SK-N-SH (cell line): ENCODE measurements around the gene CACNA2D3. TPM values are rescaled to one million over a fixed set of nuclear protein-coding genes. Genes with fewer than 3 reads are reported as not detected.

Source experiments
- CTCF ChIA-PET: fragments of 300-600, 350-600 bp; formaldehyde crosslinking; extraction: SDS; loops from one replicate; lab custom pipeline; 2021; lab: Yijun Ruan, JAX
- POLR2A ChIA-PET: fragments of 350-600 bp; sonication (Branson Sonifier 250); formaldehyde crosslinking; extraction: SDS; loops from one replicate; lab custom pipeline; 2020; ENCODE audit warnings: antibody characterized with exemption, inconsistent platforms; lab: Yijun Ruan, JAX
- DNase-seq: peaks from one replicate; pipeline ENCODE4 v3.0.0; 2012
- H2AFZ ChIP-seq: fragments of 200-600 bp; sonication (generic); 2 replicates; pipeline ENCODE4 v1.8.1; 2016; ENCODE audit warnings: antibody characterized with exemption, mild to moderate bottlenecking, low read depth
- H3F3A ChIP-seq: fragments of 200-600 bp; sonication (generic); replicated peaks from 2 replicates; pipeline ENCODE3; 2016; ENCODE audit warnings: antibody characterized with exemption, mild to moderate bottlenecking; ENCODE audit not compliant: insufficient read depth
- H3K27ac ChIP-seq, 2 experiments: fragments of 200-500 bp in 1 of 2; fragments of 200-600 bp in 1 of 2; sonication (Bioruptor generic) in 1 of 2; sonication (generic), shearing (Covaris generic) in 1 of 2; 2 replicates each; pipeline versions ENCODE4 v1.5.1 to v1.6.1; 2014 to 2016; ENCODE audit warnings: low read depth in 2 of 2, inconsistent platforms in 1 of 2, low read length in 1 of 2, mild to moderate bottlenecking in 1 of 2, mixed read lengths in 1 of 2
- H3K27me3 ChIP-seq: fragments of 200-600 bp; sonication (generic), shearing (Covaris generic); 2 replicates; pipeline ENCODE4 v1.6.1; 2016; ENCODE audit warnings: mixed run types; ENCODE audit not compliant: insufficient read depth
- H3K36me3 ChIP-seq, 2 experiments: fragments of 200-500 bp in 1 of 2; fragments of 200-600 bp in 1 of 2; sonication (Bioruptor generic) in 1 of 2; sonication (generic) in 1 of 2; replicated peaks in 1 of 2; 2 replicates each; pipeline versions ENCODE3 to v1.5.1; 2014 to 2016; ENCODE audit warnings: low read length in 1 of 2, mild to moderate bottlenecking in 1 of 2; ENCODE audit not compliant: insufficient read depth in 2 of 2, control insufficient read depth in 1 of 2
- H3K4me1 ChIP-seq, 2 experiments: fragments of 200-500 bp in 1 of 2; fragments of 200-600 bp in 1 of 2; sonication (Bioruptor generic) in 1 of 2; sonication (generic), shearing (Covaris generic) in 1 of 2; 2 replicates each; pipeline versions ENCODE4 v1.5.1 to v1.6.1; 2014 to 2016; ENCODE audit warnings: low read depth in 1 of 2, low read length in 1 of 2, mixed run types in 1 of 2; ENCODE audit not compliant: insufficient read depth in 2 of 2, control insufficient read depth in 1 of 2
- H3K4me2 ChIP-seq: fragments of 200-600 bp; sonication (generic), shearing (Covaris generic); 2 replicates; pipeline ENCODE4 v1.6.1; 2017; ENCODE audit warnings: mixed run types
- H3K4me3 ChIP-seq, 2 experiments: fragments of 200-500 bp in 1 of 2; fragments of 200-600 bp in 1 of 2; sonication (Bioruptor generic) in 1 of 2; sonication (generic), shearing (Covaris generic) in 1 of 2; 2 replicates each; pipeline versions ENCODE4 v1.5.1 to v1.8.1; 2014 to 2016; ENCODE audit warnings: low read depth in 2 of 2, inconsistent platforms in 1 of 2, low read length in 1 of 2, mild to moderate bottlenecking in 1 of 2, mixed read lengths in 1 of 2, moderate library complexity in 1 of 2
- H3K79me2 ChIP-seq: fragments of 200-600 bp; sonication (generic); 2 replicates; pipeline ENCODE4 v1.8.1; 2017; ENCODE audit warnings: mild to moderate bottlenecking; ENCODE audit not compliant: insufficient read depth
- H3K9ac ChIP-seq: fragments of 200-600 bp; sonication (generic); 2 replicates; pipeline ENCODE4 v1.6.1; 2017; ENCODE audit warnings: mixed run types
- H3K9me2 ChIP-seq: fragments of 200-600 bp; sonication (generic); 2 replicates; pipeline ENCODE4 v1.6.1; 2017; ENCODE audit warnings: mixed run types
- H3K9me3 ChIP-seq: fragments of 200-600 bp; sonication (generic); 2 replicates; pipeline ENCODE4 v1.6.1; 2017; ENCODE audit warnings: mixed run types, mild to moderate bottlenecking, moderate library complexity
- H4K20me1 ChIP-seq: fragments of 200-600 bp; sonication (generic); 2 replicates; pipeline ENCODE4 v1.6.1; 2017; ENCODE audit warnings: mild to moderate bottlenecking, mixed run types; ENCODE audit not compliant: insufficient read depth
- CHD2 ChIP-seq: fragments of 150-350 bp; IDR thresholded peaks from 2 replicates; pipeline ENCODE4 v1.6.1; 2018; ENCODE audit warnings: low read length; ENCODE audit not compliant: partially characterized antibody
- ELF1 ChIP-seq: IDR thresholded peaks from 2 replicates; pipeline ENCODE4 v1.4.0; 2012
- EP300 ChIP-seq, 2 experiments: IDR thresholded peaks; 2 replicates each; pipeline versions ENCODE4 v1.4.0 to v1.6.1; 2012; ENCODE audit warnings: borderline replicate concordance in 1 of 2, low read depth in 1 of 2, low read length in 1 of 2
- FOSL2 ChIP-seq: IDR thresholded peaks from 2 replicates; pipeline ENCODE4 v1.4.0; 2012; ENCODE audit warnings: low read depth, mild to moderate bottlenecking, moderate library complexity, borderline replicate concordance
- FOXJ3 ChIP-seq: sonication (generic); formaldehyde crosslinking; IDR thresholded peaks from 2 replicates; pipeline ENCODE4 v1.5.1; 2020; ENCODE audit warnings: mild to moderate bottlenecking, missing genetic modification reagents
- GABPA ChIP-seq: IDR thresholded peaks from 2 replicates; pipeline ENCODE4 v1.4.0; 2012; ENCODE audit warnings: low read depth, mild to moderate bottlenecking
- IRF3 ChIP-seq: fragments of 150-350 bp; IDR thresholded peaks from 2 replicates; pipeline ENCODE4 v1.6.1; 2016; ENCODE audit warnings: mild to moderate bottlenecking, low read depth, low read length
- JUND ChIP-seq: IDR thresholded peaks from 2 replicates; pipeline ENCODE4 v1.4.0; 2012
- MXI1 ChIP-seq: IDR thresholded peaks from 2 replicates; pipeline ENCODE4 v1.6.1; 2012; ENCODE audit warnings: mild to moderate bottlenecking, low read depth, low read length, improper control_type of control experiment
- NFIC ChIP-seq: IDR thresholded peaks from 2 replicates; pipeline ENCODE4 v1.4.0; 2012; ENCODE audit warnings: borderline replicate concordance
- POLR2AphosphoS5 ChIP-seq: IDR thresholded peaks from 2 replicates; pipeline ENCODE4 v1.6.1; 2012; ENCODE audit warnings: low read depth, low read length
- RAD21 ChIP-seq: IDR thresholded peaks from 2 replicates; pipeline ENCODE4 v1.6.1; 2012; ENCODE audit warnings: mild to moderate bottlenecking, low read length
- RCOR1 ChIP-seq: fragments of 150-350 bp; IDR thresholded peaks from 2 replicates; pipeline ENCODE4 v1.6.1; 2017; ENCODE audit warnings: antibody characterized with exemption, low read length
- REST ChIP-seq: IDR thresholded peaks from 2 replicates; pipeline ENCODE4 v1.6.1; 2012; ENCODE audit warnings: mild to moderate bottlenecking, low read depth, low read length, moderate library complexity
- RFX5 ChIP-seq: IDR thresholded peaks from 2 replicates; pipeline ENCODE4 v1.6.1; 2012; ENCODE audit warnings: mild to moderate bottlenecking, improper control_type of control experiment, low read length
- SMC3 ChIP-seq: IDR thresholded peaks from 2 replicates; pipeline ENCODE4 v1.6.1; 2012; ENCODE audit warnings: low read depth, low read length, improper control_type of control experiment
- TAF1 ChIP-seq: IDR thresholded peaks from 2 replicates; pipeline ENCODE4 v1.6.1; 2012; ENCODE audit warnings: low read depth, mild to moderate bottlenecking, low read length, moderate library complexity, borderline replicate concordance
- TCF12 ChIP-seq: IDR thresholded peaks from 2 replicates; pipeline ENCODE4 v1.4.0; 2012
- TEAD4 ChIP-seq: IDR thresholded peaks from 2 replicates; pipeline ENCODE4 v1.4.0; 2012; ENCODE audit warnings: mild to moderate bottlenecking, borderline replicate concordance; ENCODE audit not compliant: insufficient read depth
- ZBTB33 ChIP-seq: IDR thresholded peaks from 2 replicates; pipeline ENCODE4 v1.4.0; 2012; ENCODE audit warnings: low read depth, borderline replicate concordance
- WGBS: methylation state at CpG from one replicate; pipeline ENCODE4 v1.1.6; 2017; ENCODE audit warnings: low lambda C conversion rate; 5-methylcytosine and 5-hydroxymethylcytosine counted together
- polyA plus RNA-seq, 3 experiments: library from polyadenylated mRNA; depleted of rRNA; stranded (reverse); fragments of >200 nt; gene quantifications; 2 replicates each; pipeline ENCODE4 v1.2.3, GENCODE V29; 2012
- TF ChIP-seq, protein P1 (sequence below): fragments of 200-600 bp; sonication (generic); IDR thresholded peaks from 2 replicates; pipeline ENCODE4 v1.6.1; 2017; ENCODE audit warnings: antibody characterized with exemption, mild to moderate bottlenecking, moderate library complexity

Gene CACNA2D3
- polyA plus RNA-seq, 1 of the 3 experiments (the other 2 are of a cell fraction): 0.15 TPM

DNA sequence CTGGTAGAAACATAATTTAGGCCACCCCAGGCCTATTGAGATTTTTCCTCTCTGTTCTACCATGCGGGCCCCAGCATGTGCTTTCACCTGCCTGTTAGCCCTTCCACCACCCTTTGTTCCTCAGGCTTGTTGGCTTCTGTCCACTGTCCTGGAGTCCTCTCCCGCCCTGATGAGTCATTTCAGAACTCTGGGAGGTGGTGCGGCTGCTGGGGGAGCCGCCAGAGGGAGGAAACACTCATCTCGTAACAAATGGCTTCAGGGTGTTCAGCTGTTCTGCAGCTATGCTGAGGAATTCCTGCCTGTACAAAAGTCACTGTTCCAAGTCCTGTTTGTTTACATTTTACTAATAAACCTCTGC lies 769.2 kb downstream of the CACNA2D3 start (continued):
- TF ChIP-seq SMC3 (peak; percentile 23; the same call in 1 of the 2 replicates), GABPA (no peak), RAD21 (no peak; the same call in 1 of the 2 replicates), POLR2AphosphoS5 (peak; percentile 68), MXI1 (no peak), TCF12 (peak; percentile 94), TEAD4 (peak; percentile 80; the same call in 1 of the 2 replicates), CHD2 (no peak)
- TF ChIP-seq, protein P1, sequence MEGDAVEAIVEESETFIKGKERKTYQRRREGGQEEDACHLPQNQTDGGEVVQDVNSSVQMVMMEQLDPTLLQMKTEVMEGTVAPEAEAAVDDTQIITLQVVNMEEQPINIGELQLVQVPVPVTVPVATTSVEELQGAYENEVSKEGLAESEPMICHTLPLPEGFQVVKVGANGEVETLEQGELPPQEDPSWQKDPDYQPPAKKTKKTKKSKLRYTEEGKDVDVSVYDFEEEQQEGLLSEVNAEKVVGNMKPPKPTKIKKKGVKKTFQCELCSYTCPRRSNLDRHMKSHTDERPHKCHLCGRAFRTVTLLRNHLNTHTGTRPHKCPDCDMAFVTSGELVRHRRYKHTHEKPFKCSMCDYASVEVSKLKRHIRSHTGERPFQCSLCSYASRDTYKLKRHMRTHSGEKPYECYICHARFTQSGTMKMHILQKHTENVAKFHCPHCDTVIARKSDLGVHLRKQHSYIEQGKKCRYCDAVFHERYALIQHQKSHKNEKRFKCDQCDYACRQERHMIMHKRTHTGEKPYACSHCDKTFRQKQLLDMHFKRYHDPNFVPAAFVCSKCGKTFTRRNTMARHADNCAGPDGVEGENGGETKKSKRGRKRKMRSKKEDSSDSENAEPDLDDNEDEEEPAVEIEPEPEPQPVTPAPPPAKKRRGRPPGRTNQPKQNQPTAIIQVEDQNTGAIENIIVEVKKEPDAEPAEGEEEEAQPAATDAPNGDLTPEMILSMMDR: peak; percentile 60
- TF ChIP-seq, all 33 proteins: peak for 18

DNA sequence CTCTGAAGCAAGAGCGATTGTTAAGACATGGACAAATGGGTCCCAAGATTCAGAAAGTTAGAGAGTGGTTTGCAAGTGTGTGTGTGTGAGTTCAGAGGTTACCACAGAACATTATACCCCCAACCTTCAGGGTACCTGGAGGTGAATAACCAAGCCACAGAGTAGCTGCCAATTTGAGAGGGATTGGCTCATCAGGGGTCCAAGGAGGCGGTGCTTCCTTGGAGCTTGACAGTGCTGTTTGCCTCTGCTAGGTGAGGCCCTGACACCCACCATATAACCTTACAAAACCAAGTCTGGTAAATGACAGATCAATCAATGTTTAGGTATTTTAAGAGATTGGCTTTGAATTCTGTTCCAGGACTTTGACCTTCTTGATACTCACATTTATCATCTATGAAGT lies 769.8 kb downstream of the CACNA2D3 start:
- no peak overlapping the region for H3K4me3 ChIP-seq
- H4K20me1 ChIP-seq: no peaks in the 10 kb centered on the region
- ChIA-PET CTCF (no interaction called here), POLR2A (no interaction called here)
- H2AFZ ChIP-seq: peak overlapping the region; percentile 57; the same call in 1 of the 2 replicates
- H3K27me3 ChIP-seq: no peaks in the 10 kb centered on the region
- peaks cover 26% of the 10 kb centered on the region for H3F3A ChIP-seq
- H3K4me2 ChIP-seq: peak overlapping the region; percentile 56; the same call in 1 of the 2 replicates
- peaks cover 8 to 30% of the 10 kb centered on the region in 2 experiments; a peak in 3 of 4 replicates for H3K4me1 ChIP-seq
- no peaks in the 10 kb centered on the region for H3K9me2 ChIP-seq
- no peaks in the 10 kb centered on the region for H3K36me3 ChIP-seq
- TF ChIP-seq EP300 (IDR thresholded peaks at IDR 0.05; ENCODE audit: borderline replicate concordance in 1 of 2, low read depth in 1 of 2, low read length in 1 of 2) (no peak), IRF3 (no peak), TAF1 (no peak), FOSL2 (no peak), SMC3 (no peak), ELF1 (no peak), ZBTB33 (no peak), JUND (no peak), POLR2AphosphoS5 (no peak), NFIC (no peak), RCOR1 (no peak), FOXJ3 (CRISPR knock-in tag) (no peak), REST (no peak), RFX5 (no peak)
- no peak overlapping the region; the same call in 1 of the 2 replicates for H3K9ac ChIP-seq
- H3K9me3 ChIP-seq: no peaks in the 10 kb centered on the region
- peak overlapping the region; percentile 73 to 86 for H3K27ac ChIP-seq
- no peaks in the 10 kb centered on the region for H3K79me2 ChIP-seq
- no peak for DNase-seq
- 92% methylated on average over 1 of the region's 2 CpGs for WGBS
